DLD1 (cell line): ENCODE measurements around the gene PLPP7.
"Not testable (repeated sequence)": the region's sequence is repeated elsewhere in the genome, so short reads cannot be mapped to it uniquely, and the experiment has no call there.

ENCODE experiments used
- in situ Hi-C: cut with HindIII; loops from 2 replicates; pipeline ENCODE4 v1.10.0; 2017; ENCODE audit warnings: low sequenced_read_pairs

Gene PLPP7

GRCh38 chr9:131266266-131267229 lies 23.0 kb upstream of the PLPP7 start:
- in situ Hi-C loops = no loop called here

- in situ Hi-C loops = no loop called here
Observed at GRCh38 chr9:131270171-131271015, 19.1 kb upstream of the PLPP7 start.

- in situ Hi-C loops = not testable (repeated sequence)
Observed at GRCh38 chr9:131271016-131271273, 18.6 kb upstream of the PLPP7 start.

GRCh38 chr9:131271506-131271931 lies 18.0 kb upstream of the PLPP7 start:
- in situ Hi-C loops = no loop called here

- in situ Hi-C loops = no loop called here
Observed at GRCh38 chr9:131272212-131272611, 17.3 kb upstream of the PLPP7 start.

GRCh38 chr9:131273146-131273855 lies 16.2 kb upstream of the PLPP7 start:
- in situ Hi-C loops = no loop called here

GRCh38 chr9:131273856-131274673 lies 15.5 kb upstream of the PLPP7 start:
- in situ Hi-C loops = no loop called here

GRCh38 chr9:131274674-131275331 lies 14.7 kb upstream of the PLPP7 start:
- in situ Hi-C loops = no loop called here

GRCh38 chr9:131275332-131276093 lies 14.0 kb upstream of the PLPP7 start:
- in situ Hi-C loops = no loop called here

GRCh38 chr9:131276094-131276888 lies 13.2 kb upstream of the PLPP7 start, which contains the start of gene FAM78A:
FAM78A (minus strand) TSS chr9:131276510; CDS start chr9:131276179, 331 bp downstream.
- in situ Hi-C loops = no loop called here

GRCh38 chr9:131276891-131277286 lies 12.6 kb upstream of the PLPP7 start:
- in situ Hi-C loops = no loop called here

GRCh38 chr9:131277287-131277909 lies 12.1 kb upstream of the PLPP7 start:
- in situ Hi-C loops = no loop called here

GRCh38 chr9:131277910-131278701 lies 11.4 kb upstream of the PLPP7 start:
- in situ Hi-C loops = no loop called here

- in situ Hi-C loops = no loop called here
Observed at GRCh38 chr9:131278702-131279111, 10.8 kb upstream of the PLPP7 start.

GRCh38 chr9:131279196-131279862 lies 10.2 kb upstream of the PLPP7 start:
- in situ Hi-C loops = no loop called here

GRCh38 chr9:131279863-131280570 lies 9.5 kb upstream of the PLPP7 start:
- in situ Hi-C loops = no loop called here
